HepG2 (cell line): Measurements from ENCODE around the gene TACC2. TPM values are rescaled to one million over a fixed set of nuclear protein-coding genes. Genes with fewer than 3 reads are reported as not detected.

Experiments
- ARNTL ChIP-seq: sonication (generic); formaldehyde crosslinking; IDR thresholded peaks from 2 replicates; pipeline ENCODE4 v1.4.0; 2020; ENCODE audit warnings: mild to moderate bottlenecking, missing genetic modification reagents
- EHMT2 ChIP-seq: fragments of 200-600 bp; sonication (generic); IDR thresholded peaks from 2 replicates; pipeline ENCODE4 v1.7.0; 2017; ENCODE audit warnings: antibody characterized with exemption, low read depth, low read length, borderline replicate concordance
- KAT7 ChIP-seq: IDR thresholded peaks from 2 replicates; pipeline ENCODE4 v1.6.1; 2018; ENCODE audit warnings: borderline replicate concordance, missing compliant biosample characterization
- KDM2A ChIP-seq: sonication (generic); formaldehyde crosslinking; IDR thresholded peaks from 2 replicates; pipeline ENCODE4 v1.4.0; 2020; ENCODE audit warnings: low read depth, missing genetic modification reagents, borderline replicate concordance
- KLF15 ChIP-seq: sonication (generic); formaldehyde crosslinking; IDR thresholded peaks from 2 replicates; pipeline ENCODE4 v1.8.1; 2023; ENCODE audit warnings: borderline replicate concordance, mild to moderate bottlenecking, inconsistent platforms, missing genetic modification reagents, mixed read lengths
- MTF2 ChIP-seq: sonication (generic); formaldehyde crosslinking; IDR thresholded peaks from 2 replicates; pipeline ENCODE4 v1.5.0; 2020; ENCODE audit warnings: missing genetic modification reagents, borderline replicate concordance
- RAD51 ChIP-seq: fragments of 450-650 bp; IDR thresholded peaks from 2 replicates; pipeline ENCODE4 v1.6.1; 2016; ENCODE audit warnings: borderline replicate concordance
- RARG ChIP-seq: sonication (generic); formaldehyde crosslinking; IDR thresholded peaks from 2 replicates; pipeline ENCODE4 v1.4.0; 2020; ENCODE audit warnings: low read depth, mild to moderate bottlenecking, missing genetic modification reagents
- REPIN1 ChIP-seq: sonication (generic); formaldehyde crosslinking; IDR thresholded peaks from 2 replicates; pipeline ENCODE4 v1.8.0; 2022; ENCODE audit warnings: missing genetic modification reagents, low read depth, mild to moderate bottlenecking, borderline replicate concordance
- SIX1 ChIP-seq: sonication (generic); formaldehyde crosslinking; IDR thresholded peaks from 2 replicates; pipeline ENCODE4 v1.4.0; 2020; ENCODE audit warnings: missing genetic modification reagents, borderline replicate concordance
- SP5 ChIP-seq: IDR thresholded peaks from 2 replicates; pipeline ENCODE4 v1.6.1; 2016; ENCODE audit warnings: low read depth, borderline replicate concordance
- STAT6 ChIP-seq: sonication (generic); formaldehyde crosslinking; IDR thresholded peaks from 2 replicates; pipeline ENCODE4 v1.4.0; 2020; ENCODE audit warnings: missing genetic modification reagents, mild to moderate bottlenecking, borderline replicate concordance
- TARDBP ChIP-seq: sonication (generic); formaldehyde crosslinking; IDR thresholded peaks from 2 replicates; pipeline ENCODE4 v1.8.0; 2022; ENCODE audit warnings: mild to moderate bottlenecking, missing genetic modification reagents
- TOPORS ChIP-seq: sonication (generic); formaldehyde crosslinking; IDR thresholded peaks from 2 replicates; pipeline ENCODE4 v1.8.0; 2023; ENCODE audit warnings: mild to moderate bottlenecking, missing genetic modification reagents
- USF2 ChIP-seq, 2 experiments: sonication (generic) in 1 of 2; formaldehyde crosslinking in 1 of 2; IDR thresholded peaks; 2 replicates each; pipeline versions ENCODE4 v1.5.1 to v1.6.1; 2011 to 2020; ENCODE audit warnings: borderline replicate concordance in 1 of 2, low read depth in 1 of 2, low read length in 1 of 2, mild to moderate bottlenecking in 1 of 2, missing genetic modification reagents in 1 of 2, moderate library complexity in 1 of 2
- YEATS4 ChIP-seq: sonication (generic); formaldehyde crosslinking; IDR thresholded peaks from 2 replicates; pipeline ENCODE4 v1.4.0; 2020; ENCODE audit warnings: missing genetic modification reagents, borderline replicate concordance
- ZNF251 ChIP-seq: sonication (generic); formaldehyde crosslinking; IDR thresholded peaks from 2 replicates; pipeline ENCODE4 v1.9.0; 2021; ENCODE audit warnings: mild to moderate bottlenecking, missing genetic modification reagents
- ZNF274 ChIP-seq: sonication (generic); formaldehyde crosslinking; IDR thresholded peaks from 2 replicates; pipeline ENCODE4 v1.5.1; 2020; ENCODE audit warnings: mild to moderate bottlenecking, missing genetic modification reagents
- ZNF674 ChIP-seq: sonication (generic); formaldehyde crosslinking; IDR thresholded peaks from 2 replicates; pipeline ENCODE4 v1.5.0; 2020; ENCODE audit warnings: low read depth, mild to moderate bottlenecking, missing genetic modification reagents
- ZNF713 ChIP-seq: sonication (generic); formaldehyde crosslinking; IDR thresholded peaks from 2 replicates; pipeline ENCODE4 v1.4.0; 2020; ENCODE audit warnings: mild to moderate bottlenecking, missing genetic modification reagents
- ZNF766 ChIP-seq: sonication (generic); formaldehyde crosslinking; IDR thresholded peaks from 2 replicates; pipeline ENCODE4 v1.5.0; 2020; ENCODE audit warnings: missing genetic modification reagents, borderline replicate concordance
- polyA plus RNA-seq, 8 experiments: library from polyadenylated mRNA; depleted of rRNA in 3 of 8; stranded (reverse) in 7 of 8; unstranded in 1 of 8; fragments of >200 nt; fragmentation: Illumina TruSeq in 4 of 8; extraction: Trizol in 4 of 8; gene quantifications; 2 replicates each; pipeline versions ENCODE4 v1.2.1 to v1.2.3, GENCODE V29; 2011 to 2016; ENCODE audit warnings: low read depth in 4 of 8, missing spikeins in 1 of 8, mixed read lengths in 1 of 8; ENCODE audit not compliant: insufficient read depth in 1 of 8
- total RNA-seq, 5 experiments: library from RNA; depleted of rRNA; stranded (reverse); fragments of >200 nt; fragmentation: Illumina TruSeq; extraction: Trizol; gene quantifications; 2 replicates each; pipeline ENCODE4 v1.2.3, GENCODE V29; 2016; ENCODE audit warnings: low read depth in 1 of 5
- TF ChIP-seq, protein P1 (sequence below): sonication (generic); formaldehyde crosslinking; IDR thresholded peaks from 2 replicates; pipeline ENCODE4 v1.4.0; 2020; ENCODE audit warnings: missing genetic modification reagents

Gene TACC2
- total and polyA plus RNA-seq, 2 of the 13 experiments (the other 11 are each of a cell fraction or from before 2014, with no cell fraction given) = 11.8 to 16.0 TPM

GRCh38 chr10:122013311-122013780 is 24.4 kb downstream of the TACC2 start (continued):
- TF ChIP-seq MTF2 (CRISPR knock-in tag) (no peak), ZNF251 (CRISPR knock-in tag) (no peak), KDM2A (CRISPR knock-in tag) (no peak), ZNF674 (CRISPR knock-in tag) (no peak), KLF15 (CRISPR knock-in tag) (no peak), STAT6 (0 out of 2 replicates have a peak, but pooled peaks have one; percentile 50), ZNF713 (CRISPR knock-in tag) (no peak), RARG (CRISPR knock-in tag) (no peak), ZNF274 (no peak; the same call in 1 of the 2 replicates), SIX1 (CRISPR knock-in tag) (peak; percentile 46; the same call in 1 of the 2 replicates), USF2 (IDR thresholded peaks at IDR 0.05; ENCODE audit: low read depth, low read length) (no peak), USF2 (CRISPR knock-in tag; IDR thresholded peaks at IDR 0.05; ENCODE audit: borderline replicate concordance) (no peak), SP5 (CRISPR knock-in tag) (no peak), KAT7 (CRISPR knock-in tag) (no peak), ARNTL (no peak), REPIN1 (0 out of 2 replicates have a peak, but pooled peaks have one; percentile 40), EHMT2 (no peak), RAD51 (no peak), ZNF766 (no peak), TARDBP (peak; percentile 48; the same call in 1 of the 2 replicates), YEATS4 (CRISPR knock-in tag) (peak; percentile 51; the same call in 1 of the 2 replicates), TOPORS (CRISPR knock-in tag) (no peak)
- TF ChIP-seq, protein P1, sequence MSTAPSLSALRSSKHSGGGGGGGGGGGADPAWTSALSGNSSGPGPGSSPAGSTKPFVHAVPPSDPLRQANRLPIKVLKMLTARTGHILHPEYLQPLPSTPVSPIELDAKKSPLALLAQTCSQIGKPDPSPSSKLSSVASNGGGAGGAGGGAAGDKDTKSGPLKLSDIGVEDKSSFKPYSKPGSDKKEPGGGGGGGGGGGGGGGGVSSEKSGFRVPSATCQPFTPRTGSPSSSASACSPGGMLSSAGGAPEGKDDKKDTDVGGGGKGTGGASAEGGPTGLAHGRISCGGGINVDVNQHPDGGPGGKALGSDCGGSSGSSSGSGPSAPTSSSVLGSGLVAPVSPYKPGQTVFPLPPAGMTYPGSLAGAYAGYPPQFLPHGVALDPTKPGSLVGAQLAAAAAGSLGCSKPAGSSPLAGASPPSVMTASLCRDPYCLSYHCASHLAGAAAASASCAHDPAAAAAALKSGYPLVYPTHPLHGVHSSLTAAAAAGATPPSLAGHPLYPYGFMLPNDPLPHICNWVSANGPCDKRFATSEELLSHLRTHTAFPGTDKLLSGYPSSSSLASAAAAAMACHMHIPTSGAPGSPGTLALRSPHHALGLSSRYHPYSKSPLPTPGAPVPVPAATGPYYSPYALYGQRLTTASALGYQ (CRISPR knock-in tag) = no peak
